OCI-LY1 (cell line): ENCODE data around the gene SH2B3.

Experiments used
- CTCF ChIP-seq: fragments of 200-600 bp; sonication (generic), shearing (Covaris generic); IDR thresholded peaks from 2 replicates; pipeline ENCODE4 v1.5.1; 2017; ENCODE audit warnings: mild to moderate bottlenecking, antibody characterized with exemption, low read length, moderate library complexity, mixed read lengths
- EZH2 ChIP-seq: fragments of 200-600 bp; sonication (generic), shearing (Covaris generic); IDR thresholded peaks from 2 replicates; pipeline ENCODE4 v1.8.0; 2017; ENCODE audit warnings: borderline replicate concordance, mixed run types, mild to moderate bottlenecking, antibody characterized with exemption, low read length, moderate library complexity, mixed read lengths

GRCh38 chr12:111434680-111435338, 29.1 kb downstream of the SH2B3 start:
- no peak for TF ChIP-seq CTCF
- TF ChIP-seq EZH2 = no peak
